H9 (cell line): ENCODE data around the gene ARAP1. TPM values are rescaled to one million over a fixed set of nuclear protein-coding genes. Genes with fewer than 3 reads are reported as not detected.

Experiments used
- DNase-seq: peaks from one replicate; pipeline ENCODE4 v3.0.0-alpha.2; 2017
- H2AFZ ChIP-seq: one replicate; pipeline ENCODE4 v1.6.1; 2013; ENCODE audit warnings: mild to moderate bottlenecking, low read length, control low read depth, moderate library complexity
- H2AK5ac ChIP-seq: 2 replicates; pipeline ENCODE4 v1.6.1; 2013; ENCODE audit warnings: low read length, control low read depth, mixed read lengths; ENCODE audit not compliant: insufficient read length
- H2BK120ac ChIP-seq: one replicate; pipeline ENCODE4 v1.6.1; 2013; ENCODE audit warnings: low read depth, mild to moderate bottlenecking, low read length, control low read depth, inconsistent platforms; ENCODE audit not compliant: poor library complexity, severe bottlenecking
- H2BK12ac ChIP-seq: 2 replicates; pipeline ENCODE4 v1.6.1; 2013; ENCODE audit warnings: low read length, control low read depth, mixed read lengths, low read depth; ENCODE audit not compliant: insufficient read length
- H2BK15ac ChIP-seq: 2 replicates; pipeline ENCODE4 v1.6.1; 2013; ENCODE audit warnings: low read depth, low read length, control low read depth
- H2BK20ac ChIP-seq: one replicate; pipeline ENCODE4 v1.6.1; 2013; ENCODE audit warnings: low read depth, mild to moderate bottlenecking, low read length, control low read depth, inconsistent platforms; ENCODE audit not compliant: poor library complexity, severe bottlenecking
- H2BK5ac ChIP-seq: 2 replicates; pipeline ENCODE4 v1.6.1; 2013; ENCODE audit warnings: low read length, control low read depth, mixed read lengths; ENCODE audit not compliant: insufficient read length
- H3K14ac ChIP-seq: 2 replicates; pipeline ENCODE4 v1.6.1; 2013; ENCODE audit warnings: low read length, control low read depth; ENCODE audit not compliant: insufficient read depth
- H3K18ac ChIP-seq: 2 replicates; pipeline ENCODE4 v1.6.1; 2013; ENCODE audit warnings: low read depth, mild to moderate bottlenecking, mixed read lengths, low read length, control low read depth; ENCODE audit not compliant: insufficient read length
- H3K23ac ChIP-seq: 2 replicates; pipeline ENCODE4 v1.6.1; 2013; ENCODE audit warnings: low read length, control low read depth, mixed read lengths, low read depth; ENCODE audit not compliant: insufficient read length
- H3K23me2 ChIP-seq: 2 replicates; pipeline ENCODE4 v1.6.1; 2013; ENCODE audit warnings: low read depth, mild to moderate bottlenecking, mixed read lengths, low read length, control low read depth; ENCODE audit not compliant: insufficient read length, poor library complexity, severe bottlenecking
- H3K27ac ChIP-seq: 2 replicates; pipeline ENCODE4 v1.5.1; 2013; ENCODE audit warnings: low read length, control low read depth, mixed read lengths, low read depth; ENCODE audit not compliant: insufficient read length
- H3K27me3 ChIP-seq: 2 replicates; pipeline ENCODE4 v1.6.1; 2013; ENCODE audit warnings: low read length, control low read depth, inconsistent platforms; ENCODE audit not compliant: insufficient read depth
- H3K4ac ChIP-seq: 2 replicates; pipeline ENCODE4 v1.6.1; 2013; ENCODE audit warnings: low read depth, mild to moderate bottlenecking, control low read depth, inconsistent platforms, low read length, moderate library complexity
- H3K4me1 ChIP-seq: 2 replicates; pipeline ENCODE4 v1.6.1; 2013; ENCODE audit warnings: low read length, control low read depth, inconsistent platforms; ENCODE audit not compliant: insufficient read depth
- H3K4me2 ChIP-seq: 2 replicates; pipeline ENCODE4 v1.6.1; 2013; ENCODE audit warnings: low read length, control low read depth, mixed read lengths; ENCODE audit not compliant: insufficient read length, insufficient read depth
- H3K56ac ChIP-seq: 2 replicates; pipeline ENCODE4 v1.6.1; 2013; ENCODE audit warnings: low read depth, mild to moderate bottlenecking, mixed read lengths, low read length, control low read depth; ENCODE audit not compliant: insufficient read length
- H3K79me1 ChIP-seq: 2 replicates; pipeline ENCODE4 v1.6.1; 2013; ENCODE audit warnings: low read depth, mild to moderate bottlenecking, moderate library complexity, low read length, control low read depth, inconsistent platforms; ENCODE audit not compliant: insufficient read depth, poor library complexity, severe bottlenecking
- H3K79me2 ChIP-seq: 2 replicates; pipeline ENCODE4 v1.6.1; 2013; ENCODE audit warnings: low read length, control low read depth, inconsistent platforms; ENCODE audit not compliant: insufficient read depth
- H3K9ac ChIP-seq: 2 replicates; pipeline ENCODE4 v1.6.1; 2013; ENCODE audit warnings: low read length, control low read depth, mixed read lengths; ENCODE audit not compliant: insufficient read length; ENCODE audit errors: extremely low read depth
- H3K9me3 ChIP-seq: one replicate; pipeline ENCODE4 v1.6.1; 2013; ENCODE audit warnings: low read depth, low read length, inconsistent platforms; ENCODE audit not compliant: control insufficient read depth
- H3T11ph ChIP-seq: one replicate; pipeline ENCODE4 v1.6.1; 2013; ENCODE audit warnings: mild to moderate bottlenecking, low read length, control low read depth, inconsistent platforms
- H4K20me1 ChIP-seq: one replicate; pipeline ENCODE4 v1.6.1; 2013; ENCODE audit not compliant: control insufficient read depth, insufficient read length, insufficient read depth
- H4K5ac ChIP-seq: 2 replicates; pipeline ENCODE4 v1.6.1; 2013; ENCODE audit warnings: low read depth, mild to moderate bottlenecking, mixed read lengths, low read length, control low read depth; ENCODE audit not compliant: insufficient read length
- H4K8ac ChIP-seq: replicated peaks from 2 replicates; pipeline ENCODE4 v1.6.1; 2013; ENCODE audit warnings: low read length, control low read depth, mixed read lengths, low read depth; ENCODE audit not compliant: insufficient read length
- H4K91ac ChIP-seq: 2 replicates; pipeline ENCODE4 v1.6.1; 2013; ENCODE audit warnings: low read depth, mild to moderate bottlenecking, moderate library complexity, mixed read lengths, low read length, control low read depth; ENCODE audit not compliant: insufficient read length
- H3K27ac Mint-ChIP-seq, 3 experiments: 2 replicates in 2 of 3; 3 replicates in 1 of 3; pipeline ENCODE4 v1.8.0; 2020 to 2021; ENCODE audit warnings: mixed read lengths in 3 of 3, mild to moderate bottlenecking in 1 of 3, moderate library complexity in 1 of 3
- H3K27me3 Mint-ChIP-seq: 2 replicates; pipeline ENCODE4 v1.8.0; 2021; ENCODE audit warnings: low read depth, mild to moderate bottlenecking, moderate library complexity, mixed read lengths
- H3K36me3 Mint-ChIP-seq, 3 experiments: 2 replicates in 2 of 3; 3 replicates in 1 of 3; pipeline ENCODE4 v1.8.0; 2020 to 2021; ENCODE audit warnings: low read depth in 3 of 3, mixed read lengths in 3 of 3; ENCODE audit not compliant: insufficient read depth in 1 of 3
- H3K4me1 Mint-ChIP-seq, 2 experiments: 2 replicates each; pipeline ENCODE4 v1.8.0; 2020; ENCODE audit warnings: mixed read lengths in 2 of 2
- H3K4me3 Mint-ChIP-seq, 2 experiments: 2 replicates in 1 of 2; 3 replicates in 1 of 2; pipeline ENCODE4 v1.8.0; 2020 to 2021; ENCODE audit warnings: mild to moderate bottlenecking in 2 of 2, mixed read lengths in 2 of 2, moderate library complexity in 1 of 2
- H3K9me3 Mint-ChIP-seq, 2 experiments: 2 replicates in 1 of 2; 3 replicates in 1 of 2; pipeline ENCODE4 v1.8.0; 2020; ENCODE audit warnings: mild to moderate bottlenecking in 2 of 2, mixed read lengths in 2 of 2, moderate library complexity in 1 of 2
- CTCF ChIP-seq: fragments of 200-600 bp; sonication (generic); conservative IDR thresholded peaks from 3 replicates; pipeline ENCODE4 v1.8.0; 2021; ENCODE audit warnings: antibody characterized with exemption, mild to moderate bottlenecking
- WGBS: extraction: QIAGEN DNeasy Blood & Tissue Kit; methylation state at CpG from one replicate; pipeline ENCODE4 v1.1.7; 2013; ENCODE audit warnings: missing lambda C conversion rate, low lambda C conversion rate, mixed read lengths; ENCODE audit not compliant: insufficient read length; ENCODE audit errors: extremely low coverage; 5-methylcytosine and 5-hydroxymethylcytosine counted together
- total RNA-seq: library from RNA; stranded (reverse); gene quantifications from 2 replicates; pipeline ENCODE4 v1.2.1, GENCODE V29; 2021

ARAP1 gene
- total RNA-seq, 1 experiment from 2014 or later: 59.4 TPM

GRCh38 chr11:72693271-72693968, 58.8 kb downstream of the ARAP1 start:
- Histone ChIP-seq H3K27me3 (no peaks in the 10 kb centered on the region), H3K23me2 (no peaks in the 10 kb centered on the region), H3K27ac (no peak overlapping the region), H3K9ac (no peak overlapping the region), H3K4me1 (no peaks in the 10 kb centered on the region), H2BK12ac (no peak overlapping the region), H3K79me2 (no peaks in the 10 kb centered on the region), H3K4ac (no peak overlapping the region), H2BK15ac (no peak overlapping the region), H3T11ph (no peak overlapping the region), H3K4me2 (no peak overlapping the region), H3K9me3 (no peaks in the 10 kb centered on the region), H3K18ac (no peak overlapping the region), H3K23ac (no peak overlapping the region), H2BK20ac (no peak overlapping the region), H4K5ac (no peak overlapping the region), H3K14ac (no peak overlapping the region), H4K8ac (no peak overlapping the region), H4K20me1 (no peaks in the 10 kb centered on the region), H2BK5ac (no peak overlapping the region), H2AFZ (no peak overlapping the region), H3K79me1 (no peaks in the 10 kb centered on the region), H2AK5ac (no peak overlapping the region), H4K91ac (no peak overlapping the region), H3K56ac (no peak overlapping the region), H2BK120ac (no peak overlapping the region)
- no peak for DNase-seq
- H3K36me3 Mint-ChIP-seq: peaks cover 19 to 62% (median 45%) of the 10 kb centered on the region in 3 experiments; a peak in 6 of 7 replicates
- no peaks in the 10 kb centered on the region for H3K9me3 Mint-ChIP-seq
- peaks cover 0 to 9% of the 10 kb centered on the region in 2 experiments; a peak in 2 of 4 replicates for H3K4me1 Mint-ChIP-seq
- no peak overlapping the region for H3K27ac Mint-ChIP-seq
- H3K4me3 Mint-ChIP-seq: no peak overlapping the region
- no peaks in the 10 kb centered on the region; the same call in 1 of the 2 replicates for H3K27me3 Mint-ChIP-seq
- no CpG with 5 or more reads among the region's 19 CpGs for WGBS
- peak; percentile 58 for TF ChIP-seq CTCF
